ENCODE data around the gene SGTA.
A peak's percentile ranks its signal among the peaks of the same experiment; 100 is the strongest.

The SGTA gene

GRCh38 chr19:2790557-2791271 lies 7.6 kb upstream of the SGTA start:
- DNase-seq (ENCODE audit: low read depth, low spot score) = no peak
- TF ChIP-seq, protein P1, sequence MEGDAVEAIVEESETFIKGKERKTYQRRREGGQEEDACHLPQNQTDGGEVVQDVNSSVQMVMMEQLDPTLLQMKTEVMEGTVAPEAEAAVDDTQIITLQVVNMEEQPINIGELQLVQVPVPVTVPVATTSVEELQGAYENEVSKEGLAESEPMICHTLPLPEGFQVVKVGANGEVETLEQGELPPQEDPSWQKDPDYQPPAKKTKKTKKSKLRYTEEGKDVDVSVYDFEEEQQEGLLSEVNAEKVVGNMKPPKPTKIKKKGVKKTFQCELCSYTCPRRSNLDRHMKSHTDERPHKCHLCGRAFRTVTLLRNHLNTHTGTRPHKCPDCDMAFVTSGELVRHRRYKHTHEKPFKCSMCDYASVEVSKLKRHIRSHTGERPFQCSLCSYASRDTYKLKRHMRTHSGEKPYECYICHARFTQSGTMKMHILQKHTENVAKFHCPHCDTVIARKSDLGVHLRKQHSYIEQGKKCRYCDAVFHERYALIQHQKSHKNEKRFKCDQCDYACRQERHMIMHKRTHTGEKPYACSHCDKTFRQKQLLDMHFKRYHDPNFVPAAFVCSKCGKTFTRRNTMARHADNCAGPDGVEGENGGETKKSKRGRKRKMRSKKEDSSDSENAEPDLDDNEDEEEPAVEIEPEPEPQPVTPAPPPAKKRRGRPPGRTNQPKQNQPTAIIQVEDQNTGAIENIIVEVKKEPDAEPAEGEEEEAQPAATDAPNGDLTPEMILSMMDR (IDR thresholded peaks at IDR 0.05; ENCODE audit: insufficient read depth, low read length, missing control alignments) = no peak
- CTCF ChIA-PET = no interaction called here
- POLR2A ChIA-PET = no interaction called here
- no peak overlapping the region for H3K4me3 ChIP-seq (ENCODE audit: low read depth, low read length)

DNA sequence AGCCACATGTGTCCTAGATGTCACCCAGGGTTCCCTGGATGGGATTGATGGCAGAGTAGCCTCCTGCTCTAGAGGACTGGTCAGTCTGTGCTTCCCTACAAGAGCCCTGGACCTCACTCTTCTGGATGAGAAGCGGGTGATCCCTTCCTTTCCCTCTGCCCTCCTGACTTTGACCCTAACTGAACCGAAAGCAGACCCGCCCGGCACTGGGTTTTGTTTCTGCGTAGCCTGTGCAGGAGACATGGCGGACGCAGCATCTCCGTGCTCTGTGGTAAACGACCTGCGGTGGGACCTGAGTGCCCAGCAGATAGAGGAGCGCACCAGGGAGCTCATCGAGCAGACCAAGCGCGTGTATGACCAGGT lies 7.1 kb upstream of the SGTA start:
- TF ChIP-seq, protein P1 (IDR thresholded peaks at IDR 0.05; ENCODE audit: insufficient read depth, low read length, missing control alignments) = no peak
- ChIA-PET POLR2A (no interaction called here), CTCF (no interaction called here)
- no peak overlapping the region for H3K4me3 ChIP-seq (ENCODE audit: low read depth, low read length)
- no peak for DNase-seq (ENCODE audit: low read depth, low spot score)

DNA sequence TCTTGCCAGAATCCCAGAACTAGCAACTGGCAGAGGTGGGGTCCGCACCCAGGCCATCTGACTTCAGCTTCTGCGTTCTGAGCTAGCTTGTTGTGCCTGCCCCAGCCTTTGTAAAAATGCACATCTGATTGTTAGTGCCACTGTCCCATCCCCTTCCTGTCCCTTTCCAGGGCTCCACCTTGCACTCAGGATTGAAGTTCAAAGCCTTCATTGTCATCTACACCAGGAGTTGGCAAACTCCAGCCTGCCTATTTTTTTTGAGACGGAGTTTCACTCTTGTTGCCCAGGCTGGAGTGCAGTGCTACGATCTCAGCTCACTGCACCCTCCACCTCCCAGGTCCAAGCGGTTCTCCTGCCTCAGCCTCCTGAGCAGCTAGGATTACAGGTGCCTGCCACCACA lies 5.2 kb upstream of the SGTA start:
- CTCF ChIA-PET = no interaction called here
- POLR2A ChIA-PET = no interaction called here
- no peak overlapping the region for H3K4me3 ChIP-seq (ENCODE audit: low read depth, low read length)
- no peak for DNase-seq (ENCODE audit: low read depth, low spot score)
- TF ChIP-seq, protein P1 (IDR thresholded peaks at IDR 0.05; ENCODE audit: insufficient read depth, low read length, missing control alignments) = no peak

GRCh38 chr19:2787115-2787514 lies 4.0 kb upstream of the SGTA start:
- ChIA-PET POLR2A (no interaction called here), CTCF (interaction anchor here (1.2 to 1.8 kb wide), 2 partner anchors 32 to 139 kb away, joined by 4 to 5 read pairs; partner anchors contain the start of gene ZNF554)
- no peak for DNase-seq (ENCODE audit: low read depth, low spot score)
- TF ChIP-seq, protein P1 (IDR thresholded peaks at IDR 0.05; ENCODE audit: insufficient read depth, low read length, missing control alignments) = no peak
- H3K4me3 ChIP-seq (ENCODE audit: low read depth, low read length) = no peak overlapping the region

- peak within 1 kb of the TSS; percentile 86 for H3K4me3 ChIP-seq (ENCODE audit: low read depth, low read length)
- CTCF ChIA-PET = interaction anchor here (0.8 kb wide), 2 partner anchors 34 to 137 kb away, joined by 3 to 4 read pairs; no protein-coding TSS in a partner anchor
- TF ChIP-seq, protein P1 (IDR thresholded peaks at IDR 0.05; ENCODE audit: insufficient read depth, low read length, missing control alignments) = no peak
- peak; percentile 84 for DNase-seq (ENCODE audit: low read depth, low spot score)
- POLR2A ChIA-PET = interaction anchor here (0.6 to 1.3 kb wide), 4 partner anchors 9 to 309 kb away, joined by 3 to 4 read pairs (median 4); partner anchors contain the start of gene GADD45B
Observed at GRCh38 chr19:2785244-2785997, 2.3 kb upstream of the SGTA start, which contains the start of gene THOP1. Gene THOP1 (plus strand): TSS chr19:2785503. CDS start chr19:2785663, 160 bp downstream.

- no peak for DNase-seq (ENCODE audit: low read depth, low spot score)
- peak overlapping the region; percentile 50 for H3K4me3 ChIP-seq (ENCODE audit: low read depth, low read length)
- ChIA-PET POLR2A (no interaction called here), CTCF (interaction anchor here (1.0 to 1.7 kb wide), 5 partner anchors 8 to 135 kb away, joined by 3 to 9 read pairs (median 3); no protein-coding TSS in a partner anchor)
- TF ChIP-seq, protein P1 (IDR thresholded peaks at IDR 0.05; ENCODE audit: insufficient read depth, low read length, missing control alignments) = no peak
Observed at GRCh38 chr19:2783781-2784145, 690 bp upstream of the SGTA start.
